Trophoblast cell (in vitro differentiated cells and primary cell): ENCODE results near the gene ZNF439.
A peak's percentile ranks its signal among the peaks of the same experiment; 100 is the strongest.
"Not testable (repeated sequence)": the region's sequence is repeated elsewhere in the genome, so short reads cannot be mapped to it uniquely, and the experiment has no call there.

Source experiments
- DNase-seq, 2 donors: peaks; one replicate each; pipeline ENCODE4 v3.0.0-alpha.2; 2016
- H2AFZ ChIP-seq: 2 replicates; pipeline ENCODE4 v1.6.1; 2013; ENCODE audit warnings: low read length, moderate library complexity, mild to moderate bottlenecking; ENCODE audit not compliant: insufficient read depth, poor library complexity
- H2AK5ac ChIP-seq: 2 replicates; pipeline ENCODE4 v1.6.1; 2013; ENCODE audit warnings: mild to moderate bottlenecking, low read length
- H2BK120ac ChIP-seq: 2 replicates; pipeline ENCODE4 v1.6.1; 2013; ENCODE audit warnings: low read length, mild to moderate bottlenecking, moderate library complexity; ENCODE audit not compliant: insufficient read depth, poor library complexity
- H2BK12ac ChIP-seq: 2 replicates; pipeline ENCODE4 v1.6.1; 2013; ENCODE audit warnings: mild to moderate bottlenecking, low read length, moderate library complexity
- H2BK5ac ChIP-seq: 2 replicates; pipeline ENCODE4 v1.6.1; 2013; ENCODE audit warnings: low read length, low read depth, moderate library complexity, mild to moderate bottlenecking; ENCODE audit not compliant: poor library complexity
- H3K14ac ChIP-seq: 2 replicates; pipeline ENCODE4 v1.6.1; 2013; ENCODE audit warnings: mild to moderate bottlenecking, low read length
- H3K18ac ChIP-seq: 2 replicates; pipeline ENCODE4 v1.6.1; 2013; ENCODE audit warnings: mild to moderate bottlenecking, low read length
- H3K23ac ChIP-seq: 2 replicates; pipeline ENCODE4 v1.6.1; 2013; ENCODE audit warnings: low read length
- H3K27ac ChIP-seq: 2 replicates; pipeline ENCODE4 v1.5.1; 2013; ENCODE audit warnings: low read depth, mild to moderate bottlenecking, inconsistent platforms, low read length, moderate library complexity
- H3K27me3 ChIP-seq: 2 replicates; pipeline ENCODE4 v1.6.1; 2013; ENCODE audit warnings: inconsistent platforms, mild to moderate bottlenecking, low read length, moderate library complexity; ENCODE audit not compliant: insufficient read depth
- H3K36me3 ChIP-seq, 2 experiments: 1 replicate in 1 of 2; 2 replicates in 1 of 2; pipeline ENCODE4 v1.6.1; 2013; ENCODE audit warnings: low read length in 2 of 2, mild to moderate bottlenecking in 2 of 2, moderate library complexity in 1 of 2; ENCODE audit not compliant: insufficient read depth in 2 of 2, control insufficient read depth in 1 of 2
- H3K4ac ChIP-seq: 2 replicates; pipeline ENCODE4 v1.6.1; 2013; ENCODE audit warnings: low read depth, mild to moderate bottlenecking, low read length, moderate library complexity
- H3K4me1 ChIP-seq, 2 experiments: 1 replicate in 1 of 2; 2 replicates in 1 of 2; pipeline ENCODE4 v1.6.1; 2013; ENCODE audit warnings: low read length in 2 of 2, mild to moderate bottlenecking in 2 of 2, moderate library complexity in 1 of 2; ENCODE audit not compliant: insufficient read depth in 2 of 2, control insufficient read depth in 1 of 2
- H3K4me2 ChIP-seq: 2 replicates; pipeline ENCODE4 v1.6.1; 2013; ENCODE audit warnings: inconsistent platforms, mild to moderate bottlenecking, low read length, moderate library complexity
- H3K4me3 ChIP-seq: 2 replicates; pipeline ENCODE4 v1.5.1; 2013; ENCODE audit warnings: mild to moderate bottlenecking, low read depth, low read length, inconsistent platforms
- H3K79me1 ChIP-seq: one replicate; pipeline ENCODE4 v1.6.1; 2013; ENCODE audit warnings: low read length
- H3K79me2 ChIP-seq: 2 replicates; pipeline ENCODE4 v1.6.1; 2013; ENCODE audit warnings: low read length, mild to moderate bottlenecking; ENCODE audit not compliant: control insufficient read depth, insufficient read depth, poor library complexity
- H3K9ac ChIP-seq: 2 replicates; pipeline ENCODE4 v1.6.1; 2013; ENCODE audit warnings: mild to moderate bottlenecking, low read length
- H3K9me3 ChIP-seq: 2 replicates; pipeline ENCODE4 v1.6.1; 2013; ENCODE audit warnings: low read depth, mild to moderate bottlenecking, control low read depth, inconsistent platforms, low read length; ENCODE audit not compliant: insufficient read depth
- H4K12ac ChIP-seq: 2 replicates; pipeline ENCODE4 v1.6.1; 2013; ENCODE audit warnings: low read depth, mild to moderate bottlenecking, low read length, moderate library complexity
- H4K8ac ChIP-seq: 2 replicates; pipeline ENCODE4 v1.6.1; 2013; ENCODE audit warnings: low read depth, mild to moderate bottlenecking, low read length, moderate library complexity
- H4K91ac ChIP-seq: one replicate; pipeline ENCODE4 v1.6.1; 2013; ENCODE audit warnings: low read depth, mild to moderate bottlenecking, low read length, moderate library complexity
- WGBS: extraction: QIAGEN DNeasy Blood & Tissue Kit; methylation state at CpG from one replicate; pipeline ENCODE4 v1.1.7; 2013; ENCODE audit warnings: missing lambda C conversion rate; ENCODE audit not compliant: insufficient read length, insufficient coverage; ENCODE audit errors: extremely low coverage; 5-methylcytosine and 5-hydroxymethylcytosine counted together

Gene ZNF439

GRCh38 chr19:11856596-11857250 is 8.2 kb downstream of the ZNF439 start:
- Histone ChIP-seq H3K23ac (no peak overlapping the region), H3K4ac (no peak overlapping the region), H3K9me3 (peaks cover 12% of the 10 kb centered on the region), H2AK5ac (no peak overlapping the region), H4K91ac (no peak overlapping the region), H2AFZ (no peak overlapping the region), H3K18ac (no peak overlapping the region), H2BK120ac (no peak overlapping the region), H3K79me1 (no peaks in the 10 kb centered on the region), H3K27me3 (no peaks in the 10 kb centered on the region), H3K14ac (no peak overlapping the region), H3K79me2 (no peaks in the 10 kb centered on the region), H2BK5ac (no peak overlapping the region), H2BK12ac (no peak overlapping the region), H3K27ac (no peak overlapping the region), H3K9ac (no peak overlapping the region), H4K8ac (no peak overlapping the region), H3K36me3 (no peaks in the 10 kb centered on the region), H3K4me3 (no peak overlapping the region), H3K4me1 (no peaks in the 10 kb centered on the region), H4K12ac (no peak overlapping the region), H3K4me2 (no peak overlapping the region)
- DNase-seq, result peak; percentile 92 to 98
- no CpG with 5 or more reads among the region's 12 CpGs for WGBS

- no peak overlapping the region for H3K4me2 ChIP-seq
- H4K8ac ChIP-seq, result no peak overlapping the region
- no peak overlapping the region for H3K4ac ChIP-seq
- no CpG with 5 or more reads among the region's 7 CpGs for WGBS
- H3K27me3 ChIP-seq, result no peaks in the 10 kb centered on the region
- no peak overlapping the region for H2AK5ac ChIP-seq
- no peaks in the 10 kb centered on the region for H3K79me2 ChIP-seq
- H3K9ac ChIP-seq, result no peak overlapping the region
- peaks cover 8% of the 10 kb centered on the region for H3K9me3 ChIP-seq
- H3K79me1 ChIP-seq, result no peaks in the 10 kb centered on the region
- H3K27ac ChIP-seq, result no peak overlapping the region
- no peak overlapping the region for H4K12ac ChIP-seq
- no peak overlapping the region for H3K23ac ChIP-seq
- DNase-seq, result peak; percentile 81 to 90
- no peak overlapping the region for H2AFZ ChIP-seq
- H2BK12ac ChIP-seq, result no peak overlapping the region
- no peak overlapping the region for H3K4me3 ChIP-seq
- H2BK5ac ChIP-seq, result no peak overlapping the region
- H3K14ac ChIP-seq, result no peak overlapping the region
- H4K91ac ChIP-seq, result no peak overlapping the region
- H3K4me1 ChIP-seq, result no peaks in the 10 kb centered on the region
- H3K36me3 ChIP-seq, result no peaks in the 10 kb centered on the region
- no peak overlapping the region for H2BK120ac ChIP-seq
- no peak overlapping the region for H3K18ac ChIP-seq
These were observed 12.2 kb downstream of the ZNF439 start for GRCh38 chr19:11860721-11861120.

- Histone ChIP-seq H4K12ac (no peak overlapping the region), H3K36me3 (no peaks in the 10 kb centered on the region), H3K14ac (no peak overlapping the region), H3K79me2 (no peaks in the 10 kb centered on the region), H3K4me3 (no peak overlapping the region), H3K4me1 (no peaks in the 10 kb centered on the region), H3K27me3 (no peaks in the 10 kb centered on the region), H3K27ac (no peak overlapping the region), H3K4ac (no peak overlapping the region), H2BK5ac (no peak overlapping the region), H2AK5ac (no peak overlapping the region), H3K18ac (no peak overlapping the region), H2AFZ (no peak overlapping the region), H3K23ac (no peak overlapping the region), H4K8ac (no peak overlapping the region), H4K91ac (no peak overlapping the region), H3K9ac (no peak overlapping the region), H3K4me2 (no peak overlapping the region), H2BK12ac (no peak overlapping the region), H3K9me3 (peaks cover 7% of the 10 kb centered on the region), H2BK120ac (no peak overlapping the region), H3K79me1 (no peaks in the 10 kb centered on the region)
- DNase-seq, result no peak
- WGBS, result no CpG with 5 or more reads among the region's 2 CpGs
These were observed 12.8 kb downstream of the ZNF439 start for GRCh38 chr19:11861301-11861700.

GRCh38 chr19:11867766-11868165 is 19.2 kb downstream of the ZNF439 start:
- not testable (repeated sequence) for H3K27me3 ChIP-seq, H3K23ac ChIP-seq, H2BK5ac ChIP-seq, H4K12ac ChIP-seq, H3K4me1 ChIP-seq, H3K79me2 ChIP-seq, H3K4me2 ChIP-seq, H3K9ac ChIP-seq, H3K4ac ChIP-seq, H3K36me3 ChIP-seq, H3K27ac ChIP-seq, H3K79me1 ChIP-seq, H4K91ac ChIP-seq, H4K8ac ChIP-seq, H2BK12ac ChIP-seq, H3K4me3 ChIP-seq, H2AFZ ChIP-seq, H2BK120ac ChIP-seq, H2AK5ac ChIP-seq, H3K14ac ChIP-seq, H3K18ac ChIP-seq
- WGBS, result no CpG with 5 or more reads among the region's 4 CpGs
- H3K9me3 ChIP-seq, result peaks cover 17% of the 10 kb centered on the region
- peak in 1 of 2 donors; percentile 37 for DNase-seq
